Common myeloid progenitor, CD34-positive (primary cell): Measurements from ENCODE around the gene DBN1.

ENCODE experiments used
- CTCF ChIA-PET: fragments of 350-600 bp; sonication (Branson Sonifier 250); formaldehyde crosslinking; loops from one replicate; lab custom pipeline; 2021; ENCODE audit warnings: antibody characterized with exemption; lab: Charles Lee
- POLR2A ChIA-PET: fragments of 350-600 bp; sonication (Branson Sonifier 250); formaldehyde crosslinking; loops from one replicate; lab custom pipeline; 2021; ENCODE audit warnings: antibody characterized with exemption; lab: Charles Lee
- DNase-seq, 3 donors: peaks; one replicate each; pipeline versions ENCODE4 v3.0.0 to v3.0.0-alpha.2; 2013
- H3K27ac ChIP-seq, 2 experiments: 1 replicate in 1 of 2; 2 replicates in 1 of 2; pipeline ENCODE4 v1.7.0; 2013; ENCODE audit warnings: inconsistent platforms in 2 of 2, low read length in 2 of 2, mild to moderate bottlenecking in 2 of 2, low read depth in 1 of 2, moderate library complexity in 1 of 2; ENCODE audit not compliant: severe bottlenecking in 2 of 2, insufficient read depth in 1 of 2, poor library complexity in 1 of 2
- H3K27me3 ChIP-seq, 5 experiments: replicated peaks in 2 of 5; 1 replicate in 3 of 5; 2 replicates in 2 of 5; pipeline versions ENCODE4 v1.6.1 to v1.7.0; 2013; ENCODE audit warnings: low read length in 4 of 5, mild to moderate bottlenecking in 2 of 5, moderate library complexity in 2 of 5, inconsistent platforms in 1 of 5; ENCODE audit not compliant: insufficient read depth in 5 of 5, control insufficient read depth in 4 of 5
- H3K36me3 ChIP-seq, 4 experiments: 1 replicate in 2 of 4; 2 replicates in 2 of 4; pipeline versions ENCODE4 v1.6.1 to v1.7.0; 2013; ENCODE audit warnings: low read length in 3 of 4, control low read depth in 1 of 4, mild to moderate bottlenecking in 1 of 4; ENCODE audit not compliant: control insufficient read depth in 4 of 4, insufficient read depth in 4 of 4
- H3K4me1 ChIP-seq, 4 experiments: 1 replicate in 3 of 4; 2 replicates in 1 of 4; pipeline versions ENCODE4 v1.6.1 to v1.7.1; 2013; ENCODE audit warnings: low read length in 3 of 4, mild to moderate bottlenecking in 3 of 4, control low read depth in 1 of 4, inconsistent platforms in 1 of 4, moderate library complexity in 1 of 4; ENCODE audit not compliant: control insufficient read depth in 4 of 4, insufficient read depth in 4 of 4; ENCODE audit errors: control extremely low read depth in 1 of 4
- H3K4me3 ChIP-seq, 7 experiments: 1 replicate in 4 of 7; 2 replicates in 3 of 7; pipeline versions ENCODE4 v1.5.1 to v1.7.0; 2013; ENCODE audit warnings: mild to moderate bottlenecking in 7 of 7, low read length in 6 of 7, moderate library complexity in 6 of 7, inconsistent platforms in 2 of 7, low read depth in 2 of 7, control low read depth in 1 of 7; ENCODE audit not compliant: insufficient read depth in 4 of 7, control insufficient read depth in 1 of 7; ENCODE audit errors: extremely low read depth in 1 of 7
- H3K9me3 ChIP-seq, 5 experiments: 1 replicate in 4 of 5; 2 replicates in 1 of 5; pipeline versions ENCODE4 v1.6.1 to v1.7.1; 2013; ENCODE audit warnings: low read length in 4 of 5, mild to moderate bottlenecking in 2 of 5, inconsistent platforms in 1 of 5, low read depth in 1 of 5, moderate library complexity in 1 of 5; ENCODE audit not compliant: control insufficient read depth in 4 of 5, insufficient read depth in 2 of 5; ENCODE audit errors: control extremely low read depth in 1 of 5
- WGBS: methylation state at CpG from one replicate; pipeline ENCODE4 v1.1.5; 2013; ENCODE audit not compliant: insufficient coverage; 5-methylcytosine and 5-hydroxymethylcytosine counted together

DBN1 gene

GRCh38 chr5:177514541-177514940, 41.1 kb upstream of the DBN1 start:
- H3K36me3 ChIP-seq, result peaks cover 0 to 58% (median 50%) of the 10 kb centered on the region in 4 experiments
- POLR2A ChIA-PET, result no interaction called here

GRCh38 chr5:177513500-177513899, 40.1 kb upstream of the DBN1 start:
- Histone ChIP-seq H3K27ac (no peak overlapping the region), H3K4me1 (peaks cover 10 to 54% (median 48%) of the 10 kb centered on the region in 4 experiments), H3K9me3 (no peaks in the 10 kb centered on the region), H3K36me3 (peaks cover 0 to 53% (median 47%) of the 10 kb centered on the region in 4 experiments), H3K27me3 (no peaks in the 10 kb centered on the region), H3K4me3 (no peak overlapping the region)
- ChIA-PET CTCF (interaction anchor here (1.2 to 1.6 kb wide), 2 partner anchors 33 to 131 kb away, joined by 3 read pairs; no protein-coding TSS in a partner anchor), POLR2A (no interaction called here)
- WGBS, result over 99% methylated on average over 15 of the region's 15 CpGs
- DNase-seq, result no peak

More at GRCh38 chr5:177514541-177514940, 41.1 kb upstream of the DBN1 start:
- Histone ChIP-seq H3K27ac (no peak overlapping the region), H3K4me1 (peaks cover 10 to 47% (median 44%) of the 10 kb centered on the region in 4 experiments), H3K27me3 (no peaks in the 10 kb centered on the region), H3K4me3 (no peak overlapping the region), H3K9me3 (no peaks in the 10 kb centered on the region)
- WGBS, result 95% methylated on average over 11 of the region's 11 CpGs
- no peak for DNase-seq
- CTCF ChIA-PET, result interaction anchor here (1.1 to 1.6 kb wide), 4 partner anchors 11 to 132 kb away, joined by 3 to 6 read pairs (median 3); no protein-coding TSS in a partner anchor

GRCh38 chr5:177512736-177513380, 39.4 kb upstream of the DBN1 start:
- ChIA-PET POLR2A (no interaction called here), CTCF (no interaction called here)
- DNase-seq, result no peak
- Histone ChIP-seq H3K4me3 (no peak overlapping the region), H3K9me3 (no peaks in the 10 kb centered on the region), H3K27me3 (no peaks in the 10 kb centered on the region), H3K27ac (no peak overlapping the region), H3K4me1 (peaks cover 10 to 60% (median 54%) of the 10 kb centered on the region in 4 experiments), H3K36me3 (peaks cover 0 to 53% (median 47%) of the 10 kb centered on the region in 4 experiments)
- 91% methylated on average over 12 of the region's 16 CpGs for WGBS

- Histone ChIP-seq H3K4me3 (no peak overlapping the region), H3K27ac (no peak overlapping the region), H3K27me3 (no peaks in the 10 kb centered on the region), H3K9me3 (no peaks in the 10 kb centered on the region), H3K36me3 (peaks cover 0 to 58% (median 48%) of the 10 kb centered on the region in 4 experiments), H3K4me1 (peaks cover 10 to 63% (median 59%) of the 10 kb centered on the region in 4 experiments)
- POLR2A ChIA-PET, result interaction anchor here (0.6 kb wide), 1 partner anchor 34 kb away, joined by 3 read pairs; no protein-coding TSS in a partner anchor
- CTCF ChIA-PET, result interaction anchor here (1.8 to 12.3 kb wide), 2 partner anchors 9 to 18 kb away, joined by 4 to 206 read pairs; partner anchors contain the start of gene PDLIM7
- 97% methylated on average over 29 of the region's 34 CpGs for WGBS
- DNase-seq, result no peak
Observed at GRCh38 chr5:177511796-177512675, 38.6 kb upstream of the DBN1 start.

GRCh38 chr5:177511181-177511580, 37.7 kb upstream of the DBN1 start:
- H3K36me3 ChIP-seq, result peaks cover 0 to 60% (median 50%) of the 10 kb centered on the region in 4 experiments
- H3K27ac ChIP-seq, result peak overlapping the region; percentile 58 to 82
- CTCF ChIA-PET, result interaction anchor here (1.2 to 12.3 kb wide), 5 partner anchors 10 to 141 kb away, joined by 3 to 206 read pairs (median 4); partner anchors contain the start of gene PDLIM7
- 88% methylated on average over 5 of the region's 5 CpGs for WGBS
- peak in 2 of 3 donors; percentile 16 to 27 for DNase-seq
- H3K27me3 ChIP-seq, result no peaks in the 10 kb centered on the region
- H3K9me3 ChIP-seq, result no peaks in the 10 kb centered on the region
- H3K4me3 ChIP-seq, result no peak overlapping the region
- peaks cover 10 to 60% (median 58%) of the 10 kb centered on the region in 4 experiments for H3K4me1 ChIP-seq
- POLR2A ChIA-PET, result interaction anchor here (1.0 to 1.1 kb wide), 2 partner anchors 57 to 141 kb away, joined by 3 read pairs; no protein-coding TSS in a partner anchor

GRCh38 chr5:177510567-177511053, 37.2 kb upstream of the DBN1 start:
- CTCF ChIA-PET, result interaction anchor here (1.2 to 12.3 kb wide), 6 partner anchors 11 to 141 kb away, joined by 3 to 206 read pairs (median 4); partner anchors contain the start of gene PDLIM7
- Histone ChIP-seq H3K4me3 (peak overlapping the region in 4 of 7 experiments; percentile 71 to 83 (median 78)), H3K9me3 (no peaks in the 10 kb centered on the region), H3K27me3 (no peaks in the 10 kb centered on the region), H3K4me1 (peaks cover 5 to 55% (median 52%) of the 10 kb centered on the region in 4 experiments), H3K36me3 (peaks cover 0 to 57% (median 49%) of the 10 kb centered on the region in 4 experiments), H3K27ac (peak overlapping the region; percentile 58 to 82)
- 60% methylated on average over 15 of the region's 15 CpGs for WGBS
- peak in 2 of 3 donors; percentile 78 to 81 for DNase-seq
- POLR2A ChIA-PET, result interaction anchor here (1.0 to 1.1 kb wide), 2 partner anchors 56 to 141 kb away, joined by 3 read pairs; no protein-coding TSS in a partner anchor
